HG02973 (cell line): Measurements from ENCODE around the gene SOWAHA.
A peak's percentile ranks its signal among the peaks of the same experiment; 100 is the strongest.
"Not testable (repeated sequence)": the region's sequence is repeated elsewhere in the genome, so short reads cannot be mapped to it uniquely, and the experiment has no call there.

Experiments used
- ATAC-seq: cut with Tn5 transposase; IDR thresholded peaks from one replicate; pipeline ENCODE4 v1.9.1; 2021; ENCODE audit warnings: moderate library complexity; ENCODE audit not compliant: unreplicated experiment

The SOWAHA gene

DNA sequence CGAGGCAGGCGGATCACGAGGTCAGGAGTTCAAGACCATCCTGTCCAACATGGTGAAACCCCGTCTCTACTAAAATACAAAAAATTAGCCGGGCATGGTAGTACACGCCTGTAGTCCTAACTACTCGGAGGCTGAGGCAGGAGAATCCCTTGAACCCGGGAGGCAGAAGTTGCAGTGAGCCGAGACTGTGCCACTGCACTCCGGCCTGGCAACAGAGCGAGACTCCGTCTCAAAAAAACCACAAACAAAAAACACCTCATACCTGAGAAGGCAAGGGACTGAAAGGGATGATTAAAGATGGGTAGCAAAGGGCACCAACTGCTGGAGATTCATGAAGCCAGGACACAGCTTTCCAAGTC lies 6.3 kb upstream of the SOWAHA start:
- ATAC-seq = not testable (repeated sequence)

GRCh38 chr5:132807163-132807838 lies 5.8 kb upstream of the SOWAHA start:
- no peak for ATAC-seq

GRCh38 chr5:132808448-132808847 lies 4.7 kb upstream of the SOWAHA start:
- no peak for ATAC-seq

DNA sequence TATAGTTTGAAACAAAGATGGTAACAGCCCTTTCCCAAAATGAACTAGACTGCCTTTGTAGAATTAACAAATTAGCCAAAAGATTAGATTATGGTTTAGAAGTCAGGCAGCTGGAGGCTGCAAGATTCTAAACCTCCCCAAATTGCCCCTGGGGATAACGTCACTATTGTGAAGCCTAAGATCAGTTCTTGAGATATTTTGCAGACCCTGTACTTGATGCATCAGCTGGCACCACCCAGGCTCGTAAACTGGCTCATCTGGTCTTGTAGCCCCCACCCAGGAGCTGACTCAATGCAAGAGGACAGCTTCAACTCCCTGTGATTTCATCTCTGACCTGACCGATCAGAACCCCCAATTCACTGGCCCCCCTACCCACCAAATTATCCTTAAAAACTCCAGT lies 4.2 kb upstream of the SOWAHA start:
- no peak for ATAC-seq

DNA sequence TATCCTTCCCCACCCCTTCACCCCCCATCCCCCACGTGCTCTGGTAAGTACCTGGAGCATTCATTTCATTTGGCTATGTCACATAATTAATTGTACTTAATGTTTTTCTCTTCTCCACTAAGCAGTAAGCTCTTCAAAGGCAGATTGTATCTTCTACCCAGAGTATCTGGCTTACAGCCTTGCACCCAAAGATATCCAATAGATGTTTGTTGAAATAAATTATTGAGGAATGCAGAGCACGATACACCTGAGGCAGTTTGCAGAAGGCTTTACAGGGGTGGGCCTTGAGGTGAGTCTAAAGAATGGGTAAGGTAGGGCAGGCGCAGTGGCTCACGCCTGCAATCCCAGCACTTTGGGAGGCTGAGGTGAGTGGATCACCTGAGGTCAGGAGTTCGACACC lies 2.5 kb upstream of the SOWAHA start:
- ATAC-seq = no peak

DNA sequence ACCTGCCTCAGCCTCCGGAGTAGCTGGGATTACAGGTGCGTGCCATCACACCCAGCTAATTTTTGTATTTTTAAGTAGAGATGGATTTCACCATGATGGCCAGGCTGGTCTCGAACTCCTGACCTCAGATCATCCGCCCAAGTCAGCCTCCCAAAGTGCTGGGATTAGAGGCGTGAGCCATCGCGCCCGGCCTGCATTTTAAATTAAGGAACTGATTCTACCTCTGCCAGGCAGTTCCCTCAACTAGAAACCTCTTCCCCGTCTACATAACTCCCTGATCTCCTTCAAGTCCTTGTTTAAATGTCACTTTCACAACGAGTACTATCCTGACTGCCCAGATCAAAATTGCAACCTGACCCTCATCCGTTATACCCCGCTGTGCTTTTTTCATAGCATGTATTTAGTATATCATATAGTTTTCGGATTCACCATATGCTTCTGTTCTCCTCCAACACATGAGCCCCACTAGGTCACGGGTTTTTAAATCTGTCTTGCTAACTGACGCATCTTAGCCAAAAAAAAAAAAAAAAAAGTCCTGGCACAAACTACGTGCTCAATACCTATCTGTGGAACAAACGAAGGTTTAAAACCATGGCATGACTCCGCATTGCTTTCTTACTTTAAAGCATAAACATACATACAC lies 858 bp upstream of the SOWAHA start:
- ATAC-seq = no peak

GRCh38 chr5:132813599-132814502 lies 749 bp downstream of the SOWAHA start:
- no peak for ATAC-seq

- no peak for ATAC-seq
These were observed 1.6 kb downstream of the SOWAHA start for GRCh38 chr5:132814503-132815294.

DNA sequence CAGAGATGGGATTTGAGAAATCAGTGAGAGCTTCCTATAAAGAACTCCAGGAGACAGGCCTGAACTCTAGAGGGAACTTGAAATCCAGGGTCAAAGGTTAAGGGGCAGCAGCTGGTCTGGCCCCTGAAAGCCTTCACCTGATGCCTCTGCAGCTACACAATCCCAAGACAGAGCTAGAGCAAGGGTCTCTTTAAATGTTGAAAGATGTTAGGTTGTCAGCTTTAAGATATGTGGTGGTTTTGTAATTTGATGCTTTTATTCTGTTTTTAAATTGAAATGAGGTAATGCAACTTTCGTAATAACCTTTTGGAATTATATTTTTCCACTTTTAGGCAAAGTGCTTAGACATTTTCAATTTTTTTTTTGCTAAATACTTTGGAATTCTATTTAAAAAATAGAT lies 2.4 kb downstream of the SOWAHA start:
- no peak for ATAC-seq

DNA sequence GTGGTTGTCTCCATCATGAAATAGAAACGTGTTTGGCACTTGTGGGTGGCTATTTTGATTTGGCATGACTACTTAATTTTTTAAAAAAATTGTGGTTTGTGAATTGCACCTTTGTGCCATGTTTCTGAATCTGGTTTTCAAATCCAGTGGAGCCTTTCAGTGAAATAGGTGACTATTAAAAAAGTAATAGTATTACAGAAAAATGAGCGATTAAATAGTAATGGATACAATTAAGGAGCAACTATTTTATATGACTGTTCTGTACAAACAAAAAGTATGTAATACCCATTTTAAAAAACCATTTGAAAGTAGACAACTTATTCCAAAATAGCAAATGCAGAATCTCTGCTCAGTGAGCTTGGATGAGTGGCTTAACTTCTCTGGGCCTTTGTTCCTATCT lies 3.0 kb downstream of the SOWAHA start:
- ATAC-seq = no peak

GRCh38 chr5:132816554-132816953 lies 3.5 kb downstream of the SOWAHA start:
- ATAC-seq = no peak

GRCh38 chr5:132817011-132817410 lies 3.9 kb downstream of the SOWAHA start:
- no peak for ATAC-seq

GRCh38 chr5:132819468-132819867 lies 6.4 kb downstream of the SOWAHA start:
- ATAC-seq = no peak

DNA sequence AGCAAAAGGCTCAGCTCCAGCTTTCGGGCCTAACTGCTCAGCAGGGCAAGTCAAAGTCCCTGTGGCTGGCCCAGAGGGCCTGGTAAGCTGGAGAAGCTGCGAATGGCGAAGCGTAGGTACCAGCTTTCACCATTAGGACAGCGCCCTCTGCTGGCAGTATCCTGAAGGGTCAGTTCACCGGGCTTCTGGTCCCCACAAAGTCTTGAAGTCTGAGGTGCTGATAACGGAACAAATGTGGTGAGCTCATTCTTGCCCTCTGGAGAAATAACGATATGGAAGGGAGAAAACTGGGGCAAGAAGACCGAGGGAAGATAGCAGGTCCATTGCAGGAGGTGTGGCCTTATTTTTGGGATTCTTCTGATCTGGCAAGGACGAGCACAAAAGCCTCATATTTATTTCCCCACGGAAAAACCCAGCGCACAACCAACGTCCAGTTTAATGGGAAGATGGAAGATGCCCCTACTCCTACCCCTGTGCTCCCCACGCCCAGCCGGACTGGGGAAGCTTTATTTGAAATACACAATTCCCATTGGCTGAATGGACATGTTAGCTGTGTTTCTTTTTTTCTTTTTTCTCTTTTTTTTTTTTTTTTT lies 7.2 kb downstream of the SOWAHA start:
- peak; percentile 76 for ATAC-seq

- no peak for ATAC-seq
These were observed 8.2 kb downstream of the SOWAHA start for GRCh38 chr5:132821350-132821749.

- no peak for ATAC-seq
These were observed 8.7 kb downstream of the SOWAHA start for GRCh38 chr5:132821791-132822190.

DNA sequence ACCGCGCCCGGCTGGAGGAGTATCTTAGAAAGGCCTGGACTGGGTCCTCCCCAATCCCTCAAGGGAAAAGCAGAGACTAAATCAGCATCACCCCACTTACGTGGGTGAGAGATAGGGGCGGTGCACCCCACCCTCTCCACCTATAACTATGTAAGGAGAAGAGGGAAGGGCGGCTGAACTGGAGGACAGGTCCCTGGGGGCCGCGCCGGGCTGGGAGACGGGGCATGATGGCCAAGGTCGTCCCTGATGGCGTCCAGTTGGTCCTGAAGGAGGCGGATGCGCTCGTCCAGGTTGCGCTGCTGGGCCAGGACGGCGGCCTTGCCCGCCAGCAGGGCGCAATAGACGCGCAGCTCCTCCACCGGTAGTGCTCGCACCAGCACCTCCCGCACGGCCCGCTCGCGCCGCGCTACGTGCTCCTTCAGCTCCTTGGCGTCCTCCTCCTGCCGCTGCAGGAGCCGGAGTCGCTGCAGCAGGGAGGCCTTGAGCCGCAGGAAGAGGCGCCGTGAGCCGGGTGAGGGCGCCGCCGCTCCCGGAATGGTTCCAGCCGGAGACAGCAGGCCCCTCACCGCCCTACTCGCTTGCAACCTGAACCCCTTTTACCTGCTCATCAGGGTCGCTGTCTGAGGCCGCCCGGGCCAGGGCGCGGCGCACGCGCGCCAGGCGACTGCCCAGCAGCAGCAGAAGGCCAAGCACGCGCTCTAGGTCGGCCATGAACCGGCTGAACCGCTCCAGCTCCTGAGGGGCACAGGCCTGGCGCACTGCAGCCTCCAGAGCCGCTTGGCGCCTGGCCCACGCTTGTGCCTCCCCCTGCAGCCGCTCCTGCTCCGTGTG lies 9.8 kb downstream of the SOWAHA start:
- ATAC-seq = no peak

DNA sequence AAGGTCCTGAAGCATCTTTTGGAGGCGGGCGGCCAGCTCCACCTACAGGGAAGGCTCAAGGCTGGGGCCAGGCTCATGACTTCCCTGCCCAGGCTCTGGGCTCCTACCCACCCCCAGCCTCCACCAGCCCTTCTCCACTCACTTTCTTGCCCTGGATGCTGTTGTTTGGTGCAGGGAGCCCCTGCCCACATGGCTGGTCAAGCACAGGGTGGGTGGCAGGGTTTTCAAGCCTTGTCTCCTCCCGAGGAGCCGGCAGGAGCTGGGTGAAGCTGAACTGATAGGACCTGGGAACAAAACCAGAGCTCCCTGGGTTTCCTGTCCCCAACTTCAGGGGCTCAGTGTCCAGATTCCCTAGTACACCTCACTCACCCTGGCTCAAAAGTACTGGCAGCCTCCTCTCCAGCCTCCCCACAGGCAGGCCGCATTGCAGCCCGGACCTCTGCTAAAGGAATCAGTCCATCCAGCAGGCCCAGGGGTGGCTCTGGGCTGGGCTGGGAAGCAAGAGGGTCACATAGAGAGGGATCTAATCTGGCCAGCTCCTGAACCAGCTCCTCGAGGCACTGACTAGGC lies 10.5 kb downstream of the SOWAHA start:
- no peak for ATAC-seq

GRCh38 chr5:132824426-132824825 lies 11.3 kb downstream of the SOWAHA start:
- no peak for ATAC-seq
